Epithelial cell of proximal tubule (primary cell): ENCODE measurements around the gene VAV3. TPM values are rescaled to one million over a fixed set of nuclear protein-coding genes. Genes with fewer than 3 reads are reported as not detected.

Source experiments
- DNase-seq: peaks from one replicate; pipeline ENCODE4 v3.0.0-alpha.2; 2011; ENCODE audit warnings: low read depth
- H3K4me3 ChIP-seq: 2 replicates; pipeline ENCODE4 v1.5.1; 2011; ENCODE audit warnings: low read depth, mild to moderate bottlenecking, low read length
- total RNA-seq: library from RNA; depleted of rRNA; stranded (reverse); fragments of >200 nt; gene quantifications from 2 replicates; pipeline ENCODE4 v1.2.3, GENCODE V29; 2015
- TF ChIP-seq, protein P1 (sequence below): conservative IDR thresholded peaks from 2 replicates; pipeline ENCODE4 v1.5.1; 2012; ENCODE audit warnings: low read depth, mild to moderate bottlenecking, low read length

Gene VAV3, protein sequence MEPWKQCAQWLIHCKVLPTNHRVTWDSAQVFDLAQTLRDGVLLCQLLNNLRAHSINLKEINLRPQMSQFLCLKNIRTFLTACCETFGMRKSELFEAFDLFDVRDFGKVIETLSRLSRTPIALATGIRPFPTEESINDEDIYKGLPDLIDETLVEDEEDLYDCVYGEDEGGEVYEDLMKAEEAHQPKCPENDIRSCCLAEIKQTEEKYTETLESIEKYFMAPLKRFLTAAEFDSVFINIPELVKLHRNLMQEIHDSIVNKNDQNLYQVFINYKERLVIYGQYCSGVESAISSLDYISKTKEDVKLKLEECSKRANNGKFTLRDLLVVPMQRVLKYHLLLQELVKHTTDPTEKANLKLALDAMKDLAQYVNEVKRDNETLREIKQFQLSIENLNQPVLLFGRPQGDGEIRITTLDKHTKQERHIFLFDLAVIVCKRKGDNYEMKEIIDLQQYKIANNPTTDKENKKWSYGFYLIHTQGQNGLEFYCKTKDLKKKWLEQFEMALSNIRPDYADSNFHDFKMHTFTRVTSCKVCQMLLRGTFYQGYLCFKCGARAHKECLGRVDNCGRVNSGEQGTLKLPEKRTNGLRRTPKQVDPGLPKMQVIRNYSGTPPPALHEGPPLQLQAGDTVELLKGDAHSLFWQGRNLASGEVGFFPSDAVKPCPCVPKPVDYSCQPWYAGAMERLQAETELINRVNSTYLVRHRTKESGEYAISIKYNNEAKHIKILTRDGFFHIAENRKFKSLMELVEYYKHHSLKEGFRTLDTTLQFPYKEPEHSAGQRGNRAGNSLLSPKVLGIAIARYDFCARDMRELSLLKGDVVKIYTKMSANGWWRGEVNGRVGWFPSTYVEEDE
- 8.3 and 9.7 TPM in 2 replicates for total RNA-seq

DNA sequence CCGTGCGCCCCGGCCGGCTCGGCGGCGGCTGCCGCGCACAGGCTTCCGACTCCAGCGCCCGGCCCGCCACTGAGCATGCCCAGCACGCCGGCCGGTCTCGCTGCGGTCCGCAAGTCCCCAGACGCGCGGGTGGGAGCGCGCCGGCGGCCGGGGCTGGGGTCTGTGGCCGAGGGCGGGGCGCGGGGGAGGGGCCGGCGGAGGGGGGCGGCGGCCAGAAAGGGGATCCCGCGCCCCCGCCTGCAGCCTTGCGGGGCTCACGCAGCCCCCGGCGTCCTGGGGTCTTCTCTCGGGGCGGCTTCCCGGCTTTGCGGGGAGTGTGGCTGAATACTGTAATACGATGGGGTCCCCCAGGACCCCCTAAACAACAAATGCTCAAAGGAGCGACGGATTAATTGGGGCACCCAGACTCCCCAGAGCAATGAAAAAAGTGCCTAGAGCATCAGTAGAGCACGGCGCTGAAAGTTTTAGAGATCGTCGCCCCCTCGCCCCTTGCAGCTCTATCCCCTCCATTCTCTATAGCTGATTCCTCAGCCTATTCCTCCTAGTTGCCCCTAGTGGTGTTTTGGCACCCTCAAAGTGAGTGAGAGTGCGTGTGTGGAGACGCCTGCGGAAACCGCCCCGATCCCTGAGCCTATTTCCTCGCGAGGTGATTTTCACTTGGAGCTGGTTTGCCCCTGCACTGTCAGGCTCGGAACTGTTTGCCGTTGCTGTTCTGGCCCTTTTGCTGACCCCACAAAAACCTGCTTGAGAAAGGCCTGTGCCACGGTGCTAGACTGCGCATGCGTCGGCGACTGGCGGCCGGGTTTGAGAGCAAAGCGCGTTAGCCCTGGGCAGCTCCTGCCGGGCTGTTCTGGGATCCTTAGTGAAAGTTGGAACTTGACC, at the start of gene VAV3:
TSS of gene VAV3 (minus strand) at position 71 of the 882 bp plus-strand sequence. CDS start 311 bp downstream, outside the sequence.
- H3K4me3 ChIP-seq: peak within 1 kb of the TSS; percentile 58
- no peak for DNase-seq
- TF ChIP-seq, protein P1, sequence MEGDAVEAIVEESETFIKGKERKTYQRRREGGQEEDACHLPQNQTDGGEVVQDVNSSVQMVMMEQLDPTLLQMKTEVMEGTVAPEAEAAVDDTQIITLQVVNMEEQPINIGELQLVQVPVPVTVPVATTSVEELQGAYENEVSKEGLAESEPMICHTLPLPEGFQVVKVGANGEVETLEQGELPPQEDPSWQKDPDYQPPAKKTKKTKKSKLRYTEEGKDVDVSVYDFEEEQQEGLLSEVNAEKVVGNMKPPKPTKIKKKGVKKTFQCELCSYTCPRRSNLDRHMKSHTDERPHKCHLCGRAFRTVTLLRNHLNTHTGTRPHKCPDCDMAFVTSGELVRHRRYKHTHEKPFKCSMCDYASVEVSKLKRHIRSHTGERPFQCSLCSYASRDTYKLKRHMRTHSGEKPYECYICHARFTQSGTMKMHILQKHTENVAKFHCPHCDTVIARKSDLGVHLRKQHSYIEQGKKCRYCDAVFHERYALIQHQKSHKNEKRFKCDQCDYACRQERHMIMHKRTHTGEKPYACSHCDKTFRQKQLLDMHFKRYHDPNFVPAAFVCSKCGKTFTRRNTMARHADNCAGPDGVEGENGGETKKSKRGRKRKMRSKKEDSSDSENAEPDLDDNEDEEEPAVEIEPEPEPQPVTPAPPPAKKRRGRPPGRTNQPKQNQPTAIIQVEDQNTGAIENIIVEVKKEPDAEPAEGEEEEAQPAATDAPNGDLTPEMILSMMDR: peak; percentile 26

DNA sequence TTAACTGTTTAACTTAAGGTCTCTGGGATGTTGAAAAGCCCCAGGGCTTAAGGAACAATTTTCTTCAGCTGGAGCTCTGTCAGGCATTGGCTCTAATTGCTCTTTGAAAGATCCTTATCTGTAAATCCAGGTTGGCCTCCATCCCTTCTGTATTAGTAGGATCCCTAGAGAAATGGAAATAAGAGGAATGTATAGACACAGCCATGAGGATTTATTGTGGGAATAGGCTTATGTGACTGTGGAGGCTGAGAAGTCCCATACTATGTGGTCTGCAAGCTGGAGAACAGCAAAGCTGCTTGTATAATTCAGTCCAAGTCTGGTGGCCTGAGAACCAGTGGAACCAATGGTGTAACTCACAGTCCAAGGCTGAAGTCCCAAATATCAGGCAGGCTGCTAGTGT, 47.6 kb upstream of the VAV3 start:
- TF ChIP-seq, protein P1: no peak
- DNase-seq: no peak
- no peak overlapping the region for H3K4me3 ChIP-seq

DNA sequence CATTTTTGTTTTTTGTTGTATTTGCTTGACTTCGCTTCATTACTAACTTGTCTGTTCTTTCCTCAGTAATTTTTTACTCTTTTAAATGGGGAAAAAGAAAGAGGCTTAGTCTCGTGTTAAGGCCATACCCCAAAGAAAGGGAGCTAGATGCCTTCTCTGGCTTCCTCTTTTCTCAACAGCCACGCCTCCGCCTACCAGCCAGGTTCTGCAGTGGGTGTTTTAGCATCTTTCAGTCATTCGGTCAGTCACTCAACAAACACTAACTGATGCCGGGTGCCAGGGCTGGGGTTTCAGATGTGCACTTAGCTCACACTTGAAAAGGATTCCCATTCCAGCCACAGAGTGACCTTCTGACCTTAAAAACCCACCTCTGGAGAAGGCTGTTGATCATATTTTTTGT, 46.3 kb upstream of the VAV3 start:
- no peak overlapping the region for H3K4me3 ChIP-seq
- no peak for DNase-seq
- TF ChIP-seq, protein P1: no peak

DNA sequence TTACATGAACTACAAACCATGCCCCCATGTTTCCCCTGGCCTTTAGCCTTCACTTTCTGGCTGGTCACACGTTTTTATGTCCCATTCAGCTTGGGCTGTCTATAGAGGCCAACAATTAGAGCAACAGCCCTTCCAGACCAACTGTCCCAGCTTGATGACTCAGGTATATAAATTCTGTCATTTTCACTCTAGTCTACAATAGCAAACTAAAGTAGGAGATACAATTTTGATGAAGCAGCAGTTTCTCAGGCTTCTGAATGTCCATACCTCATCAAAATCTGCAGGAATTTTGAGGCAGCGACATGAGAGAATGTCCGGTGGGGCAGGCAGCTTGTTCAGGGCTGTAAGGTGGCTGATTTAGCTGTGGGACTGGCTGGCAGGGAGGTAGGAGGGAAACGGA, 45.6 kb upstream of the VAV3 start:
- no peak for DNase-seq
- TF ChIP-seq, protein P1: no peak
- H3K4me3 ChIP-seq: no peak overlapping the region

DNA sequence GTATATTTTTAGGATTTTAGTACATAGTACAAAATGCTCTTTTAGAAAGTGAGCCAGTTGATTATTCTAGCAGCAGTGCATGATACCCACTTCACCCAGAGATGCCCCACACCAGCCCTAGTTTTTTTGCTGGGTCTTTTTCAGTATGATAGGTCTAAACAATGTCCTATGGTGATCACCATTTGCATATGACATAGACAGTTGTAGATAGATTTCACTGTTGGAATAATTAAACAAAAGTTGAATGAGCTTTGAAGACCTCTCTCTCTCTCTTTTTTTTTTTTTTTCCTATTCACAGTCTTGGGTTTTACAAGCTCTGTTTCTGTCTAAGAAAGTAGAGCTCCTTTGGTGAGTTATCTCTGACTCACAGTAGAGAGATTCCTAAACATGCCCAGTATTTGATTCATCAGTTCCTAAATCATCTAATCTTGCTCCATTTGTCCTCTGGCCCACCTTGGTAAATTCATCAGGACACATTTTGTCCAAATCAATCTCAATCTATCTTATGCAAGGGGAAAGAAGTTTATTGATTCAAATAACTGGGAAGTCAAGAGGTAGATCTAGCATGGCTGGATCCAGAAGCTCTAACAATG, 44.7 kb upstream of the VAV3 start:
- peak; percentile 30 for DNase-seq
- TF ChIP-seq, protein P1: no peak
- H3K4me3 ChIP-seq: no peak overlapping the region

DNA sequence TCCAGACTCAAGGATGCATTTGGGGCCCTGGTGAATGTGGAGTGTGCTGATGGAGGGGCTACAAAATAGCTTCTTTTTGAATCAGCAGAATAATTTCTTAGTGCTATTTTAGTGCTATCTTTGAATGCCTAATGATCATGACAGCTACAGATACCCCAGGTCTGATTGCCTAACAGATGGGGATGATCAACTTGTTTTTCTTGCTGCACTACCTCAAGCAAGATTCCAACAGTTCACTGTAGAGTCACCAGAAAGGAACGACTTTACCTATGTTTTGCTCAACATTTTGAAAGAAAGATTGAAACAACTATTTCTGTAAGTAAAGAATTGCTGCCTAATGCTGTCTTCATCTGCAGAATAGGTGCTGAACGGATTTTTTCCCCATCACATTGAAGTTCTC, 42.6 kb upstream of the VAV3 start:
- TF ChIP-seq, protein P1: no peak
- H3K4me3 ChIP-seq: no peak overlapping the region
- DNase-seq: no peak
